ENCODE data around the gene PTPRG.

GRCh38 chr3:62209101-62209500 lies 647.7 kb downstream of the PTPRG start:
- TF ChIP-seq EZH2 (IDR thresholded peaks at IDR 0.05; ENCODE audit: insufficient read depth, poor library complexity, severe bottlenecking) = no peak
- TF ChIP-seq EZH2phosphoT487 (IDR thresholded peaks at IDR 0.05; ENCODE audit: insufficient read depth, low read depth) = no peak

Data from GM23248 (cell line).